Measurements from ENCODE around the gene XIRP1. TPM values are rescaled to one million over a fixed set of nuclear protein-coding genes. Genes with fewer than 3 reads are reported as not detected.

Gene XIRP1
- total RNA-seq, 2 donors from 2014 or later, result 160 to 242 TPM

- DNase-seq (peak; percentile 93), ATAC-seq (peak; percentile 33 to 43)
- intact Hi-C loops (cut with DNase I), result no loop called here
Observed at GRCh38 chr3:39150803-39151631, 41.4 kb downstream of the XIRP1 start.

GRCh38 chr3:39150148-39150802 lies 42.1 kb downstream of the XIRP1 start:
- no peak for DNase-seq
- ATAC-seq, result no peak
- intact Hi-C loops (cut with DNase I), result no loop called here

GRCh38 chr3:39149498-39150147 lies 42.8 kb downstream of the XIRP1 start:
- intact Hi-C loops (cut with DNase I), result no loop called here
- ATAC-seq, result no peak

GRCh38 chr3:39149059-39149455 lies 43.3 kb downstream of the XIRP1 start:
- intact Hi-C loops (cut with DNase I), result no loop called here
- DNase-seq (no peak), ATAC-seq (no peak)

More at GRCh38 chr3:39149498-39150147, 42.8 kb downstream of the XIRP1 start:
- DNase-seq, result no peak

- DNase-seq, result no peak
- no peak for ATAC-seq
- intact Hi-C loops (cut with DNase I), result no loop called here
Observed at GRCh38 chr3:39148435-39149058, 43.8 kb downstream of the XIRP1 start.

- no peak for ATAC-seq
- DNase-seq, result peak; percentile 60
- intact Hi-C loops (cut with DNase I), result no loop called here
Observed at GRCh38 chr3:39147711-39148434, 44.5 kb downstream of the XIRP1 start.

GRCh38 chr3:39146611-39147591 lies 45.5 kb downstream of the XIRP1 start:
- ATAC-seq, result peak; percentile 17 to 67

GRCh38 chr3:39146083-39146501 lies 46.3 kb downstream of the XIRP1 start:
- DNase-seq (peak; percentile 43), ATAC-seq (peak in 1 of 2 donors; percentile 0)
- intact Hi-C loops (cut with DNase I), result no loop called here

More at GRCh38 chr3:39146611-39147591, 45.5 kb downstream of the XIRP1 start:
- peak; percentile 87 for DNase-seq
- intact Hi-C loops (cut with DNase I), result no loop called here

GRCh38 chr3:39144748-39145380 lies 47.5 kb downstream of the XIRP1 start:
- DNase-seq (peak; percentile 13), ATAC-seq (no peak)
- intact Hi-C loops (cut with DNase I), result loop anchor here in 1 of 2 donors (5.0 kb wide), 1 partner anchor 37 kb away; no protein-coding TSS in a partner anchor

- ATAC-seq, result no peak
- DNase-seq, result peak; percentile 22
- intact Hi-C loops (cut with DNase I), result loop anchor here in 1 of 2 donors (5.0 kb wide), 1 partner anchor 38 kb away; no protein-coding TSS in a partner anchor
Observed at GRCh38 chr3:39144095-39144747, 48.2 kb downstream of the XIRP1 start.

- no peak for ATAC-seq
- peak; percentile 23 for DNase-seq
- intact Hi-C loops (cut with DNase I), result loop anchor here in 1 of 2 donors (5.0 kb wide), 1 partner anchor 39 kb away; no protein-coding TSS in a partner anchor
Observed at GRCh38 chr3:39143051-39143885, 49.1 kb downstream of the XIRP1 start.

- ATAC-seq, result peak in 1 of 2 donors; percentile 1
- intact Hi-C loops (cut with DNase I), result loop anchor here in 1 of 2 donors (5.0 kb wide), 1 partner anchor 40 kb away; no protein-coding TSS in a partner anchor
- peak; percentile 34 for DNase-seq
Observed at GRCh38 chr3:39142067-39142466, 50.3 kb downstream of the XIRP1 start.

- peak; percentile 25 to 46 for ATAC-seq
- intact Hi-C loops (cut with DNase I), result loop anchor here in 1 of 2 donors (5.0 kb wide), 1 partner anchor 41 kb away; no protein-coding TSS in a partner anchor
- DNase-seq, result peak; percentile 78
Observed at GRCh38 chr3:39141171-39141995, 51.0 kb downstream of the XIRP1 start.

GRCh38 chr3:39140341-39140971 lies 51.9 kb downstream of the XIRP1 start:
- intact Hi-C loops (cut with DNase I), result loop anchor here in 1 of 2 donors (5.0 kb wide), 1 partner anchor 42 kb away; no protein-coding TSS in a partner anchor
- no peak for ATAC-seq
- peak; percentile 22 for DNase-seq

All from left cardiac atrium (tissue), 4 donors.